IPS-NIHi11 (cell line): ENCODE data around the gene LURAP1L.

ENCODE experiments used
- DNase-seq: peaks from one replicate; pipeline ENCODE4 v3.0.0; 2012; ENCODE audit warnings: mixed read lengths, low spot score

LURAP1L gene

DNA sequence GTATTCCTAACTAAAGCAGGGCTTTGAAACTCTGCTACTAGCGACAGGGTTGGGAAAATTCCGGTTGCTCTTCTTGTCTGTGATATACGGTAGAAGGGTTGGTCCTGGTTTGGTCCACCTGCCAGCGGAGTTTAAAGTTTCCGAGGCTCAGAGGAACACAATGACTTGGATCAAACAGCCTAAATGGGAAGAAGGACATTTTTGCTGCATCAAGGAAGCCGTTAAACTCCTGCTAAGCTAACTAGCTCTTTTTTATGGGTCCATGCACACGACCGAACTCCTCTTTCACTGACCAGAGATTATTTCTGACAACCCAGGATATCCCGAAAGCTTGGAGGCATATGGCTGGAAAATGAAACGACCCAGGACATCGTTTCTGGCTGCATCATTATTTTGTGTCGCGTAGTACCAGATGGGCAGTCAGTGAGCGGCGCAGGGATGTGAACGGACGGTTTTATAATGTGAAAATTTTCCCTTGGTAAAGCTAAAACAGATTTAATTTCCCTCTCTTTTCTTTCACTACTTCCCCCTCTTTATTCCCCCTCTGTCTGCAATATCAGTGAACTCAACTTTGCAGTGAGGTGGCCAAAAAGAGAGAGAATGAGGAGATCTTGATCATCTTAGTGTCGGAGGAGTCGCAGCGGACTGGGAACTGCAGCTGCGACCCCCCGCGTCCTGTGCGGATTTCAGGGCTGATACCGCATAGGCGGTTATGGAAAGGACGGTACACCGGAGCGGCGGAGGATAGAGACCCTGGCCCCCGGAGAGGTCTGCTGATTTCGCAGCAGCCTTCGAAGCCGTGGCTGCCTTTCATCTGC, at the start of gene LURAP1L:
Gene LURAP1L, plus strand, starts transcription at position 160 of the 818 bp plus-strand sequence. CDS start 696 bp downstream, outside the sequence.
- peak; percentile 59 for DNase-seq

- DNase-seq, result no peak
Measured at GRCh38 chr9:12726795-12727194, 48.0 kb upstream of the LURAP1L start.

DNA sequence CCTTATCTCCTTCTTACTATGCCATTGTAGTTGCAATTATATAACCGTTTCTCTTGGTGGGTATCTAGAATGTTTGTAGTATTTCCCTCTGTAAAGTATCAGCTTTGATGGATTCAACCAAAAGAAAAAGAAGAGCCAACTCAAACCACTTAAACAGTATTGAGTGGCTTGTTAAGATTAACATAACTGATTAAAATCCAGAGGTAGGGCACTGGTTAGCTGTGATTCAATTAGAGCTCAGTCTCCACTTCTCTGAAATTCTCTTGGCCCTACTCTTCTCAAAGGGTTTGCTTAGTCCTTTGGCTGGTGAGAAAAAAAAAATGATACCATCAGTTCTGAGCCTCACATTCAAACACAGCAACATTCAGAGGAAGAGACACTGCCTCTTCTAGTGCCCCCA, 44.6 kb upstream of the LURAP1L start:
- no peak for DNase-seq

DNA sequence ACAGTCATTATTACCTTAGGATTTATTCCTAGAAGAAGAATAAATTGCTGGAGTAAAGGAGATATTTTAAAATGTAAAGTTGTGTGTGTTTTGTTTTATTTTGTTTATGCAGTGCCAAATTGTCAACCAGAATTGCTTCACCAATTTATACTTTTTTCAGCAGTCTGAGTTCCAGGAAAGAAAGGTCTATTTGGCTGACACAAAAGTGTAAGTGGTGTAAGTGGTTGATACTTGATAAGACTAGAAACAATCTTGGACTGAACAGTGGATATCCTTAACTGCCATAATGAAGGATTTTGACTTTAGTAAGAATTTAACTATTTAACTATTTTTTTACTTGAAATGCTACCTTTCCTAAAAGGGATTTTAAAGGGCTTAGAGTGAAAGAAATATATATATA, 43.9 kb upstream of the LURAP1L start:
- no peak for DNase-seq

GRCh38 chr9:12732971-12733370, 41.8 kb upstream of the LURAP1L start:
- DNase-seq, result no peak

GRCh38 chr9:12735665-12736064, 39.2 kb upstream of the LURAP1L start:
- DNase-seq, result no peak

GRCh38 chr9:12737871-12738270, 36.9 kb upstream of the LURAP1L start:
- DNase-seq, result no peak

- DNase-seq, result no peak
Measured at GRCh38 chr9:12739014-12739652, 35.7 kb upstream of the LURAP1L start.

DNA sequence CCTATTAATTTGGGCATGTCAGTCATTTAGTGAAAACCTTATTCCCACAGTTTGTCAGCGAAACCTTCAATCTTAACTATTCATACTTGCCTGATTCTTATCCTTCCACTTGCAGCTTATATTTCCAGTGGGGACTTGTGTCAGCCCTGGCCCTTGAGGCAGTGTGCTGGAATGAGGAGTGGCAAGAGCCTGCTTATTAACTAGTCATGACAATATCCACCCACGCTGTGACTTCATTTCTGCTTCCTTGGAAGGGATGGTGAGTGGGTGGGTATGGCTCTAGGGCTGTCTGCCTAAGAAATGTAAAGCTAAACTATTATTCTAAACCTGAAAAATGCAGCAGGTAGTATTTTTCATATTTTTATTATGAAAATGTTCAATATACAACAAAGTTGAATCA, 34.0 kb upstream of the LURAP1L start:
- no peak for DNase-seq

GRCh38 chr9:12748016-12748415, 26.8 kb upstream of the LURAP1L start:
- no peak for DNase-seq

GRCh38 chr9:12748954-12749353, 25.9 kb upstream of the LURAP1L start:
- no peak for DNase-seq

- no peak for DNase-seq
Measured at GRCh38 chr9:12753931-12754330, 20.9 kb upstream of the LURAP1L start.

DNA sequence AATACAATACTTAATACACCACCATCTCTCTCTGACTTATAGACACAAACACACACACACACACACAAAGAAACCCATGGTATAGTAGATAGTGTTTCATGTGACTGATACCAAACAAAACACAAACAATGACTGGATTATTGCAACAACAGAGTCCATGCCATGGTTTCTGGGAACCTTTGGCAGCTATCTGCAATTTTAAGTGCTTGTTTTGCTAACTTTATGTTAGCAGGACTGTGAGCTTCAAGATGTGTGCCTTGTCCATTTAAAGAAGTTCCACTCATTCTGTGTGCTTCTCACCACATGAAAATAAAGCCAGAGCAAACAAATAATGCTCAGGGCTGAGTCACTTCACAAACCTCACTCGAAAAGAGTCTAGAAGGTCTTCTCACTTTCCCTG, 15.1 kb upstream of the LURAP1L start:
- no peak for DNase-seq

DNA sequence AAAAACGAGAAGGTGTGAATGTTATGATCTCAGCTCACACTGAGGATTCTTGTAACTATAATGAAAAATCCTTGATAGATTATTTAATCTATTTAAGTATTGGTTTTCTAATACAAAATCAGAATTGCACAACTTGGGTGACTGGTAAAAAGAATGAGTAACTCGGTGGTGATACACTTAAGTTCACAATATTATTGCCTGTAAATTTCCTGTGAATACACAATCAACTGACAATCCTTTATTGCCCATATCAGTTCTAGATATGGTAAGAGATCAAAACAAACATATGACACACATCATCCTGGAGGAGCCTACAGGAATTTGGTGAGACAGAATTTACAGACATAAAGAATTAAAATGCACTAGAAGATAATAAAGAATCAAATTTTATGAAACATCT, 14.1 kb upstream of the LURAP1L start:
- DNase-seq, result no peak

DNA sequence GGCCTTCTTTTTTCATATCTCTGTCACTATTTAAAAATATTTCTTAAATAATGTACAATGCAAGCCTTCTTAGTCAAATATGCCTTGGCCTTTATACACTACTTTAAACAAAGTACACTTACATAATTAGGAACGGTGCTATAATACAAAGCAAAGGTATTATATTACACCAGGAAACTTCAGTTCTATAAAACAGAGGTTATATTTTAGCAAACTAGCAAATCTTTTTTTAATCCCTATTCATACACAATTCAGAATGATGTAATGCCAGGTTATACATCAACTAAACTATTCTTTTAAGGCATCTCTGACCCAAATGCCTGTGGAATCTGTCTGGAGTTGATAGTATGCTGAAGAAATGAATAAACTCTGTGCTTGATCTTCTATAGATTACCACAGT, 10.7 kb upstream of the LURAP1L start:
- no peak for DNase-seq

DNA sequence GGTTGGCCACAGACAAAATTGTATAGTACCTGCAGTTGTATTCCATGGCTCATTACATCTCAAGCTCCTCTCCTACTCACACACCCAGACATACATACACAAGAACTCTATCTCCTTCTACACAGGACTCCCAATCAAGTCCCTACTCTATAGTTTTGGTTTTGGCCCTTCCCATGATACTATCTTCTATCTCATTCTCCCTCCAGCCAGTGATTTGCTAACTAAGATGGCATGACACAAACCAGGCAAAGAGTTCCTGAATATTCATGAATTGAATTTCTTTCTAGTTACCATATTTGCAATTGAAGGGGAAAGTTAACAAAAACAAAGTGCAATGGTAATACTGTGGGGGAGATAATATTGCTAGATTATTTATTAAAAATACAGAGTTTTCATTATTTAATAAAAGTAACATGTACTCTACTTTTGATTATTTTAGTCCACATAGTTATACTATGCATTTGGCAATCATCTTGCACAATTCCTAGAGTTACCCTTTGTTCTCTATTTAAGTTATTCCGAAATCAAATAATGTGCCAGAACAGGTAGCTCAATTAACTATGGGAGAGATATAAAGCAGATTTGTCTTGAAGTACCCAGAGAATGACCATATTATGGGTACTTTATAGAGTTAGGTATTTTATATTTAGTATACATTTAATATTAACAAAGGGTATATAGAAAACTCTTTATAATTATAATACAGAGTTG, 9.6 kb upstream of the LURAP1L start:
- no peak for DNase-seq

- DNase-seq, result no peak
Measured at GRCh38 chr9:12766357-12766756, 8.5 kb upstream of the LURAP1L start.

GRCh38 chr9:12770261-12770660, 4.6 kb upstream of the LURAP1L start:
- DNase-seq, result no peak

DNA sequence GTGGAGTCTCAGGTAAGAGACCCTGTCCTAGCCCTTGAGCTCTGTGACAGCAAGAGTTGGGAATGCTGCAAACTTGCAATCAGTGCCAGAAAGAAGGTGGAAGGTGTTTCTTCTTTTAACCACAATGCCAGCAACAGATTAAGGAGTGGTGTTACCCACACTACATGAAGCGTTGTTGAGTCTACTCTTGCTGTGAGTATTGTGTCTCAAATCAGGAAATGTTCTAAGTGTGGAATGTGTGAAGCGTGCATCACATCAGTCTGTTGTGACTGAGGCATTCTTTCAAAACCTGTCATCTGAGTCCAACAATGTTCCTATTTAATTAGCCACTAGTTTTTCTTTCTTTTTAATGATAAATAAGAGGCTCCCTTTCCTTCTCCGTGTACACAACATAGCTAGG, 2.9 kb upstream of the LURAP1L start:
- DNase-seq, result no peak

DNA sequence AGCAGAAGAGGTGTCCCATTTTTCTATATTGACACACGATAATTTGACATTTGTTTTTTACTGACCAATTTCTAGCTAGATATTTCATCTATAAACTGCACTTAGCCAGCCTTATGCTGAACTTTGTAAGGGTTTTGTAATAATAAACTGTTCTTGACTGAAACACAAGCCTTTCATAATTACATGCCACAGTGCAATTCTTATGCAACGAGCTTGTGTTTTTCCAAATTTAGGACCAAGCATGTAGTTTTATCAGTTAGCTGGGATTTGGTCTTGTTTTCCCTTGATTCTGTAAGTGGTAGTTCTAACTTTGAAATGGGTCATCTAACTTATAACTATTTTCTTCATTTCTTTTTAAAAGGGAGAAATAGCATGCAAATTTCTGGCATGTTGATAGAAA, 1.3 kb upstream of the LURAP1L start:
- no peak for DNase-seq

DNA sequence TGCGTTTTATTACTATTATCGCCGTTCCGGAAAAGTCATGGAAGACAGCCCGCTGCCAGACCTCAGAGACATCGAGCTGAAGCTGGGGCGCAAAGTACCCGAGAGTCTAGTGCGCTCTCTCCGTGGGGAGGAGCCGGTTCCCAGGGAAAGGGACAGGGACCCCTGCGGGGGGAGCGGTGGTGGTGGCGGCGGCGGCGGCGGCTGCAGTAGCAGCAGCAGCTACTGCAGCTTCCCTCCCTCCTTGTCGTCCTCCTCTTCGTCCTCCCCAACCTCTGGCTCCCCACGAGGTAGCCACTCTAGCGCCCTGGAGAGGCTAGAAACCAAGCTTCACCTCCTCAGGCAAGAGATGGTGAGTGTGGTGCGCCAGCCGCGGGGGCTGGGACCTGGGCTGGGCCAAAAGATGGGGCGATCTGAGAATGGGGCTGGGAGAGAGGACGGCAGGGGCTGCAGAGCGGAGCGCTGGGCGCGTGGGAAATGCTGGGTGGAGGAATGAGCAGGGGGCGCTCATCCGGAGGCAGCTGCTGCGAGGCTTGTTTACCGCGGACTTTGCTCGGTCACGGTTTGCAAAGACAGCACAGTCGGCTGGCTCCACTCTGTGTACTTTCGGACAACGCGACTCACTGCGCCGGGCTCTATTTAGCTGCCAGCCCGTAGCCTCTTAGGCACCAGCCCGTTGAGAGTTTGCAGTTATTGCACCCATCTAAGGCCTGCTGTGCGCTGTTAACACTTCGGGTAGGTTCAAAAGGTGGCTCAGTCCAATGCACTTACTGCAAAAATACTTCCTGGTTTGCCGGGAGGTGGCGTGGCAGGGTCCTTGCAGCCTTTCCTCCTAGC, 1.1 kb downstream of the LURAP1L start:
- DNase-seq, result peak; percentile 80

- DNase-seq, result no peak
Measured at GRCh38 chr9:12776513-12777055, 1.8 kb downstream of the LURAP1L start.
